HepG2 (cell line): ENCODE measurements around the gene ZBTB37. TPM values are rescaled to one million over a fixed set of nuclear protein-coding genes. Genes with fewer than 3 reads are reported as not detected.

Experiments
- EEA1 ChIP-seq: sonication (generic); formaldehyde crosslinking; IDR thresholded peaks from 2 replicates; pipeline ENCODE4 v1.5.1; 2020; ENCODE audit warnings: mild to moderate bottlenecking, missing genetic modification reagents, borderline replicate concordance
- ETV5 ChIP-seq: IDR thresholded peaks from 2 replicates; pipeline ENCODE4 v1.6.1; 2018; ENCODE audit warnings: missing biosample characterization, missing genetic modification reagents, inconsistent platforms, borderline replicate concordance
- GLI4 ChIP-seq: sonication (generic); formaldehyde crosslinking; IDR thresholded peaks from 2 replicates; pipeline ENCODE4 v1.5.1; 2020; ENCODE audit warnings: missing genetic modification reagents, mild to moderate bottlenecking, moderate library complexity, borderline replicate concordance
- MAFK ChIP-seq, 2 experiments: IDR thresholded peaks in 1 of 2; conservative IDR thresholded peaks in 1 of 2; 2 replicates each; pipeline ENCODE4 v1.6.1; 2011; ENCODE audit warnings: improper control_type of control experiment in 2 of 2, low read length in 2 of 2
- NRL ChIP-seq: sonication (generic); formaldehyde crosslinking; IDR thresholded peaks from 2 replicates; pipeline ENCODE4 v1.5.0; 2020; ENCODE audit warnings: missing genetic modification reagents, mild to moderate bottlenecking, moderate library complexity, borderline replicate concordance
- PRMT3 ChIP-seq: sonication (generic); formaldehyde crosslinking; IDR thresholded peaks from 2 replicates; pipeline ENCODE4 v1.8.1; 2022; ENCODE audit warnings: low read depth, mild to moderate bottlenecking, moderate library complexity, missing genetic modification reagents, borderline replicate concordance
- SNAI1 ChIP-seq: sonication (generic); formaldehyde crosslinking; IDR thresholded peaks from 2 replicates; pipeline ENCODE4 v1.5.0; 2020; ENCODE audit warnings: mild to moderate bottlenecking, missing genetic modification reagents, borderline replicate concordance
- YEATS2 ChIP-seq: sonication (generic); formaldehyde crosslinking; IDR thresholded peaks from 2 replicates; pipeline ENCODE4 v1.4.0; 2020; ENCODE audit warnings: missing genetic modification reagents, borderline replicate concordance
- ZBTB42 ChIP-seq: sonication (generic); formaldehyde crosslinking; IDR thresholded peaks from 2 replicates; pipeline ENCODE4 v1.5.0; 2020; ENCODE audit warnings: mild to moderate bottlenecking, missing genetic modification reagents
- ZMYM4 ChIP-seq: sonication (generic); formaldehyde crosslinking; IDR thresholded peaks from 2 replicates; pipeline ENCODE4 v1.8.1; 2023; ENCODE audit warnings: mild to moderate bottlenecking, missing genetic modification reagents
- ZNF253 ChIP-seq: sonication (generic); formaldehyde crosslinking; IDR thresholded peaks from 2 replicates; pipeline ENCODE4 v1.8.0; 2022; ENCODE audit warnings: mild to moderate bottlenecking, missing genetic modification reagents, borderline replicate concordance
- ZNF530 ChIP-seq: sonication (generic); formaldehyde crosslinking; IDR thresholded peaks from 2 replicates; pipeline ENCODE4 v1.5.0; 2020; ENCODE audit warnings: low read depth, mild to moderate bottlenecking, missing genetic modification reagents
- ZNF616 ChIP-seq: sonication (generic); formaldehyde crosslinking; IDR thresholded peaks from 2 replicates; pipeline ENCODE4 v1.5.0; 2020; ENCODE audit warnings: low read depth, mild to moderate bottlenecking, missing genetic modification reagents
- ZNF709 ChIP-seq: sonication (generic); formaldehyde crosslinking; IDR thresholded peaks from 2 replicates; pipeline ENCODE4 v1.5.0; 2020; ENCODE audit warnings: mild to moderate bottlenecking, missing genetic modification reagents
- ZNF788 ChIP-seq: sonication (generic); formaldehyde crosslinking; IDR thresholded peaks from 2 replicates; pipeline ENCODE4 v1.5.0; 2020; ENCODE audit warnings: mild to moderate bottlenecking, missing genetic modification reagents, borderline replicate concordance
- polyA plus RNA-seq, 8 experiments: library from polyadenylated mRNA; depleted of rRNA in 3 of 8; stranded (reverse) in 7 of 8; unstranded in 1 of 8; fragments of >200 nt; fragmentation: Illumina TruSeq in 4 of 8; extraction: Trizol in 4 of 8; gene quantifications; 2 replicates each; pipeline versions ENCODE4 v1.2.1 to v1.2.3, GENCODE V29; 2011 to 2016; ENCODE audit warnings: low read depth in 4 of 8, missing spikeins in 1 of 8, mixed read lengths in 1 of 8; ENCODE audit not compliant: insufficient read depth in 1 of 8
- total RNA-seq, 5 experiments: library from RNA; depleted of rRNA; stranded (reverse); fragments of >200 nt; fragmentation: Illumina TruSeq; extraction: Trizol; gene quantifications; 2 replicates each; pipeline ENCODE4 v1.2.3, GENCODE V29; 2016; ENCODE audit warnings: low read depth in 1 of 5
- TF ChIP-seq, protein P1 (sequence below): sonication (generic); formaldehyde crosslinking; IDR thresholded peaks from 2 replicates; pipeline ENCODE4 v1.4.0; 2020; ENCODE audit warnings: mild to moderate bottlenecking, missing genetic modification reagents
- TF ChIP-seq, protein P2 (sequence below): sonication (generic); formaldehyde crosslinking; IDR thresholded peaks from 2 replicates; pipeline ENCODE4 v1.5.0; 2020; ENCODE audit warnings: missing genetic modification reagents
- TF ChIP-seq, protein P3 (sequence below), 2 experiments: sonication (generic) in 1 of 2; formaldehyde crosslinking in 1 of 2; IDR thresholded peaks; 2 replicates each; pipeline versions ENCODE4 v1.4.0 to v1.6.1; 2018 to 2020; ENCODE audit warnings: missing genetic modification reagents in 2 of 2, borderline replicate concordance in 1 of 2, low read depth in 1 of 2, mild to moderate bottlenecking in 1 of 2, missing biosample characterization in 1 of 2
- TF ChIP-seq, protein P4 (sequence below): sonication (generic); formaldehyde crosslinking; IDR thresholded peaks from 2 replicates; pipeline ENCODE4 v1.5.1; 2020; ENCODE audit warnings: mild to moderate bottlenecking, moderate library complexity, missing genetic modification reagents

ZBTB37 gene
- total and polyA plus RNA-seq, 2 of the 13 experiments (the other 11 are each of a cell fraction or from before 2014, with no cell fraction given): 2.6 to 7.7 TPM

DNA sequence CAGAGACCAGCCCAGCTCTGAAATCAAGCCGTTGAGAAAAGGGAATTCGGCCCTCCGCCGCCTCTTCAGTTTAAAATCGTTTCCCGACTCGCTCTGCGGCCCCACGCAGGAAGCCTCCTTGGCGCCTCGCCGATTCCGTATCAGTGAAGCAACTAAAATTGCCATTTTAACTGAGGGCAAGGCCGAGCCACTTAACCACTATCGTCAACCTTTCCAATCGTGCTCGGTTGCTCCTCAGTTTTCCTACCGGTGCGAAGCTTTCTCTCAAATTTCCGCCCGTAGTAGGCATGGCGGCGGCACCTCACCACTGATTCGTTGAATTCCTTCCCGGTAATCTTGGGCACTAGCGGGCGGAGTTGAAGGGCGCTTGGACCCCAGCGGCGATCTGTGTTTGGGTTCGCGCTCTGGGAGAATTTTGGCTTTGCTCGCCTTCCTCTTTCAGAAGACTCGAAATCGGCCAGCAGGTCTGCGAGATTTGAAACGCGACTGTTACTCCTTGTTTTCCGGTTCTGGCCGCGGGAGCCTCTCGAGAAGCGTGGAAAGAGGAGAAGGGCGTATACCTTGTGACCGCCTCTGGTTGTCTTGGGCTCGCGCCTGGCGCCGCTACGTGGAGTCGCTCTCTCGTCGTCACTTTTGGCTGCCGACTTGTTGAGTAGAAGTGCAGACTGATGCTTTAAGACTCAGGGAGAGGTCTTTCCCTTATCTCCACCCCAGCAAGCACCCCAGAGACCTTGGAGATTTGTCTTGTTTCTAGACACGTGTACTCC lies 43.7 kb upstream of the ZBTB37 start, which contains the start of the genes CENPL and DARS2 (continued):
- TF ChIP-seq, protein P1, sequence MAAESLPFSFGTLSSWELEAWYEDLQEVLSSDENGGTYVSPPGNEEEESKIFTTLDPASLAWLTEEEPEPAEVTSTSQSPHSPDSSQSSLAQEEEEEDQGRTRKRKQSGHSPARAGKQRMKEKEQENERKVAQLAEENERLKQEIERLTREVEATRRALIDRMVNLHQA (CRISPR knock-in tag): no peak
- TF ChIP-seq NRL: no peak; the same call in 1 of the 2 replicates
- no peak for TF ChIP-seq ZBTB42 (CRISPR knock-in tag)
- TF ChIP-seq EEA1 (CRISPR knock-in tag): peak; percentile 41; the same call in 1 of the 2 replicates
- TF ChIP-seq ZNF709 (CRISPR knock-in tag): peak; percentile 67
- TF ChIP-seq ZNF530 (CRISPR knock-in tag): no peak
- TF ChIP-seq, protein P2, sequence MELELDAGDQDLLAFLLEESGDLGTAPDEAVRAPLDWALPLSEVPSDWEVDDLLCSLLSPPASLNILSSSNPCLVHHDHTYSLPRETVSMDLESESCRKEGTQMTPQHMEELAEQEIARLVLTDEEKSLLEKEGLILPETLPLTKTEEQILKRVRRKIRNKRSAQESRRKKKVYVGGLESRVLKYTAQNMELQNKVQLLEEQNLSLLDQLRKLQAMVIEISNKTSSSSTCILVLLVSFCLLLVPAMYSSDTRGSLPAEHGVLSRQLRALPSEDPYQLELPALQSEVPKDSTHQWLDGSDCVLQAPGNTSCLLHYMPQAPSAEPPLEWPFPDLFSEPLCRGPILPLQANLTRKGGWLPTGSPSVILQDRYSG: no peak
- TF ChIP-seq ZNF616: no peak
- TF ChIP-seq, protein P3, sequence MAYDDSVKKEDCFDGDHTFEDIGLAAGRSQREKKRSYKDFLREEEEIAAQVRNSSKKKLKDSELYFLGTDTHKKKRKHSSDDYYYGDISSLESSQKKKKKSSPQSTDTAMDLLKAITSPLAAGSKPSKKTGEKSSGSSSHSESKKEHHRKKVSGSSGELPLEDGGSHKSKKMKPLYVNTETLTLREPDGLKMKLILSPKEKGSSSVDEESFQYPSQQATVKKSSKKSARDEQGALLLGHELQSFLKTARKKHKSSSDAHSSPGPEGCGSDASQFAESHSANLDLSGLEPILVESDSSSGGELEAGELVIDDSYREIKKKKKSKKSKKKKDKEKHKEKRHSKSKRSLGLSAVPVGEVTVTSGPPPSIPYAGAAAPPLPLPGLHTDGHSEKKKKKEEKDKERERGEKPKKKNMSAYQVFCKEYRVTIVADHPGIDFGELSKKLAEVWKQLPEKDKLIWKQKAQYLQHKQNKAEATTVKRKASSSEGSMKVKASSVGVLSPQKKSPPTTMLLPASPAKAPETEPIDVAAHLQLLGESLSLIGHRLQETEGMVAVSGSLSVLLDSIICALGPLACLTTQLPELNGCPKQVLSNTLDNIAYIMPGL (CRISPR knock-in tag; IDR thresholded peaks at IDR 0.05; ENCODE audit: borderline replicate concordance in 1 of 2, low read depth in 1 of 2): peak in 1 of 2 experiments; percentile 76; a peak in 2 of 4 replicates
- TF ChIP-seq ZMYM4 (CRISPR knock-in tag): peak; percentile 95
- TF ChIP-seq MAFK (conservative IDR thresholded peaks at IDR 0.05 in 1 of 2, IDR thresholded peaks at IDR 0.05 in 1 of 2; ENCODE audit: low read length in 2 of 2): no peak
- peak; percentile 89; the same call in 1 of the 2 replicates for TF ChIP-seq PRMT3 (CRISPR knock-in tag)
- peak; percentile 84; the same call in 1 of the 2 replicates for TF ChIP-seq YEATS2 (CRISPR knock-in tag)
- no peak for TF ChIP-seq ZNF253 (CRISPR knock-in tag)
- TF ChIP-seq, protein P4, sequence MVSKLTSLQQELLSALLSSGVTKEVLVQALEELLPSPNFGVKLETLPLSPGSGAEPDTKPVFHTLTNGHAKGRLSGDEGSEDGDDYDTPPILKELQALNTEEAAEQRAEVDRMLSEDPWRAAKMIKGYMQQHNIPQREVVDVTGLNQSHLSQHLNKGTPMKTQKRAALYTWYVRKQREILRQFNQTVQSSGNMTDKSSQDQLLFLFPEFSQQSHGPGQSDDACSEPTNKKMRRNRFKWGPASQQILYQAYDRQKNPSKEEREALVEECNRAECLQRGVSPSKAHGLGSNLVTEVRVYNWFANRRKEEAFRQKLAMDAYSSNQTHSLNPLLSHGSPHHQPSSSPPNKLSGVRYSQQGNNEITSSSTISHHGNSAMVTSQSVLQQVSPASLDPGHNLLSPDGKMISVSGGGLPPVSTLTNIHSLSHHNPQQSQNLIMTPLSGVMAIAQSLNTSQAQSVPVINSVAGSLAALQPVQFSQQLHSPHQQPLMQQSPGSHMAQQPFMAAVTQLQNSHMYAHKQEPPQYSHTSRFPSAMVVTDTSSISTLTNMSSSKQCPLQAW (CRISPR knock-in tag): peak; percentile 36; the same call in 1 of the 2 replicates
- peak; percentile 62; the same call in 1 of the 2 replicates for TF ChIP-seq ETV5
- TF ChIP-seq SNAI1 (CRISPR knock-in tag): no peak; the same call in 1 of the 2 replicates
- TF ChIP-seq GLI4 (CRISPR knock-in tag): no peak
- TF ChIP-seq ZNF788: peak; percentile 51; the same call in 1 of the 2 replicates
